Body of pancreas (tissue), 4 donors: ENCODE data around the gene DNAJC1. TPM values are rescaled to one million over a fixed set of nuclear protein-coding genes. Genes with fewer than 3 reads are reported as not detected.

Experiments
- ATAC-seq: fragments of 150-250 bp; one replicate; pipeline ENCODE4 v1.9.1; 2016
- DNase-seq, 4 donors: peaks; one replicate each; pipeline ENCODE4 v3.0.0-alpha.2; 2019
- H3K27ac ChIP-seq, 4 donors: fragments of 200-600 bp; sonication (generic); 1 replicate in 3 of 4; 2 replicates in 1 of 4; pipeline versions ENCODE4 v1.5.1 to v1.6.1; 2016 to 2019; ENCODE audit warnings: mild to moderate bottlenecking in 1 of 4, mixed read lengths in 1 of 4, moderate library complexity in 1 of 4
- H3K27me3 ChIP-seq, 2 donors: fragments of 200-600 bp; sonication (generic); one replicate each; pipeline ENCODE4 v1.6.0; 2016; ENCODE audit warnings: mild to moderate bottlenecking in 1 of 2
- H3K36me3 ChIP-seq, 2 donors: fragments of 200-600 bp; sonication (generic); replicated peaks in 1 of 2; 2 replicates each; pipeline ENCODE4 v1.5.1; 2016; ENCODE audit warnings: low read depth in 2 of 2; ENCODE audit not compliant: insufficient read depth in 1 of 2
- H3K4me1 ChIP-seq: fragments of 200-600 bp; sonication (generic); one replicate; pipeline ENCODE4 v1.6.0; 2016
- H3K4me3 ChIP-seq, 2 donors: fragments of 200-600 bp; sonication (generic); 1 replicate in 1 of 2; 2 replicates in 1 of 2; pipeline ENCODE4 v1.5.1; 2016 to 2019
- H3K9me3 ChIP-seq, 3 donors: fragments of 200-600 bp; sonication (generic); 1 replicate in 2 of 3; 2 replicates in 1 of 3; pipeline ENCODE4 v1.5.1; 2016
- CTCF ChIP-seq, 7 experiments: fragments of 450-650 bp in 4 of 7; fragments of 200-600 bp in 3 of 7; sonication (generic) in 3 of 7; IDR thresholded peaks; one replicate each; pipeline ENCODE4 v1.5.1; 2016 to 2019; ENCODE audit warnings: antibody characterized with exemption in 7 of 7
- POLR2A ChIP-seq, 3 donors: fragments of 450-650 bp; IDR thresholded peaks; one replicate each; pipeline ENCODE4 v1.6.1; 2016; ENCODE audit warnings: antibody characterized with exemption in 3 of 3, mild to moderate bottlenecking in 2 of 3
- WGBS, 2 donors: methylation state at CpG; one replicate each; pipeline ENCODE4 v1.1.5; 2017; 5-methylcytosine and 5-hydroxymethylcytosine counted together
- intact Hi-C: fragments of 100-400 bp; cut with DNase I; formaldehyde crosslinking; loops from one replicate; pipeline ENCODE4 v1.15.1; 2023
- total RNA-seq, 2 donors: library from RNA; depleted of rRNA; stranded (reverse); fragments of >200 nt; gene quantifications; one replicate each; pipeline ENCODE4 v1.1.0, GENCODE V29; 2016

Gene DNAJC1
- total RNA-seq, 2 donors from 2014 or later, result 45.7 to 90.3 TPM

- DNase-seq (no peak), ATAC-seq (no peak)
- Histone ChIP-seq H3K4me1 (no peaks in the 10 kb centered on the region), H3K4me3 (no peak overlapping the region), H3K9me3 (no peaks in the 10 kb centered on the region), H3K36me3 (no peaks in the 10 kb centered on the region), H3K27ac (no peak overlapping the region), H3K27me3 (no peaks in the 10 kb centered on the region)
- TF ChIP-seq CTCF (IDR thresholded peaks at IDR 0.05) (no peak), POLR2A (IDR thresholded peaks at IDR 0.05) (no peak)
- 100% methylated on average over 1 of the region's 1 CpG for WGBS, 2 donors
- intact Hi-C loops, result no loop called here
These were observed 107.6 kb downstream of the DNAJC1 start for GRCh38 chr10:21895932-21896331.

- H3K27me3 ChIP-seq, result no peaks in the 10 kb centered on the region
- H3K4me3 ChIP-seq, result no peak overlapping the region
- intact Hi-C loops, result no loop called here
- no peaks in the 10 kb centered on the region for H3K36me3 ChIP-seq
- H3K9me3 ChIP-seq, result no peaks in the 10 kb centered on the region
- no peak overlapping the region for H3K27ac ChIP-seq
- WGBS, 2 donors, result 90 to 95% methylated on average over 4 of the region's 4 CpGs
- ATAC-seq, result no peak
- H3K4me1 ChIP-seq, result no peaks in the 10 kb centered on the region
- no peak for TF ChIP-seq CTCF (IDR thresholded peaks at IDR 0.05)
- no peak for DNase-seq
These were observed 108.7 kb downstream of the DNAJC1 start for GRCh38 chr10:21894648-21895342.

- DNase-seq, result no peak
- no peaks in the 10 kb centered on the region for H3K27me3 ChIP-seq
- no peaks in the 10 kb centered on the region for H3K4me1 ChIP-seq
- intact Hi-C loops, result no loop called here
- TF ChIP-seq CTCF (IDR thresholded peaks at IDR 0.05) (no peak), POLR2A (IDR thresholded peaks at IDR 0.05) (no peak)
- ATAC-seq, result no peak
- no peaks in the 10 kb centered on the region for H3K36me3 ChIP-seq
- 87 to 91% methylated on average over 3 of the region's 3 CpGs for WGBS, 2 donors
- H3K27ac ChIP-seq, result no peak overlapping the region
- no peak overlapping the region for H3K4me3 ChIP-seq
- H3K9me3 ChIP-seq, result no peaks in the 10 kb centered on the region
These were observed 112.1 kb downstream of the DNAJC1 start for GRCh38 chr10:21891439-21891838.

DNA sequence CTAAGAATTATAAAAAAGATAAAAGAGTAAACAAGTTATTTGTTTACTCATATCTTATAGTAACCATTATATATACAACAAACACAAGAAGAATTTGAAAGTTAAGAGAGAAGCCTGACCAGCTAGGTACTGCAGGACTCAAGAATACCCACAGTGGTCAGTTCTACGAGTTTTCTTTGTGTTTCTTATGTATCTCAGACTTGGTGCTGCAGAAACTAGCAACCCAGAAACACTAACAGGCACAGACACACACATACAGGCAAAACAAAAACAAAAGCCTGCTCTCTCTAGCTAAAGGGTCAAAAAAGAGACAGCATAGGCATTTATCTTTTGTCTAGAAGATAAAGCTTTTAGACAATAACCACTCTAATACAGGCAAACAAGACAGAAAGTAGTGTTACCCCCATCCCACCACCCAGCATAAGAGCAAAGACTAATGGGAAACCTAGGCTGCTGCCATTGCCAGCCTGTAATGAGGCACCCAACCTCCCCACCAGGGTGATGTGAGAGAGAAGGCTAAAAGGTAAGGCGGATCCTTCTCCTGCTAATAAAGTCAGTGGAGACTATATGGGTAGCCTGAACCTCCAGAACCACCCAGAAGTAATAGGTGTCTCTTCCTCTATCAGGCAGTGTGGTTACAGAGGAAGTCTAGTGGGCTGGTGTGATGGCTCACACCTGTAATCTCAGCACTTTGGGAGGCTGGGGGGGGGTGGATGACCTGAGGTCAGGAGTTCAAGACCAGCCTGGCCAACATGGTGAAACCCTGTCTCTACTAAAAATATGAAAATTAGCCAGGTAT, 113.9 kb downstream of the DNAJC1 start:
- no peak for ATAC-seq
- Histone ChIP-seq H3K27ac (no peak overlapping the region), H3K4me3 (no peak overlapping the region), H3K4me1 (no peaks in the 10 kb centered on the region), H3K27me3 (no peaks in the 10 kb centered on the region), H3K36me3 (no peaks in the 10 kb centered on the region), H3K9me3 (no peaks in the 10 kb centered on the region)
- DNase-seq, result no peak
- WGBS, 2 donors, result 93 to 98% methylated on average over 2 of the region's 2 CpGs
- TF ChIP-seq CTCF (IDR thresholded peaks at IDR 0.05) (no peak), POLR2A (IDR thresholded peaks at IDR 0.05) (no peak)
- intact Hi-C loops, result no loop called here
